ENCODE data around the gene MID1.

Gene MID1

DNA sequence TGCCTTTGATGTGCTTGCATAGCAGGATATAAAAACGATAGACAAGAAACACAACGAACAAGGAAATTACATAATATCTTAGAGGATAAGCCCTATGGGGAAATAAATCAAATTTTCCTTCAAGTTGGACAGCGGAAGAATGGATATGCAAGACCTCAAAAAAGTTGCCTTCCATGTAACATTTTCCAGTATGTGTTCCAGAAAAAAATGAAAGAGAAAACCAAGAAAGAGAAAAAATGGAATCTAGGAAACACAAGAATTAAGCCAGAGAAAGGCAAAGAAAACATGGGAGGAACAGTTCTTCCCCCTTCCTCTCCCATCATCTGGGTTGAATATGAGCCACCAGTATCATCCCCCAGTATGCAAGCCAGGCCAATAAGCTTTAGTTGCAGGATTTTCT is 34.6 kb upstream of the MID1 start:
- TF ChIP-seq, protein P1, sequence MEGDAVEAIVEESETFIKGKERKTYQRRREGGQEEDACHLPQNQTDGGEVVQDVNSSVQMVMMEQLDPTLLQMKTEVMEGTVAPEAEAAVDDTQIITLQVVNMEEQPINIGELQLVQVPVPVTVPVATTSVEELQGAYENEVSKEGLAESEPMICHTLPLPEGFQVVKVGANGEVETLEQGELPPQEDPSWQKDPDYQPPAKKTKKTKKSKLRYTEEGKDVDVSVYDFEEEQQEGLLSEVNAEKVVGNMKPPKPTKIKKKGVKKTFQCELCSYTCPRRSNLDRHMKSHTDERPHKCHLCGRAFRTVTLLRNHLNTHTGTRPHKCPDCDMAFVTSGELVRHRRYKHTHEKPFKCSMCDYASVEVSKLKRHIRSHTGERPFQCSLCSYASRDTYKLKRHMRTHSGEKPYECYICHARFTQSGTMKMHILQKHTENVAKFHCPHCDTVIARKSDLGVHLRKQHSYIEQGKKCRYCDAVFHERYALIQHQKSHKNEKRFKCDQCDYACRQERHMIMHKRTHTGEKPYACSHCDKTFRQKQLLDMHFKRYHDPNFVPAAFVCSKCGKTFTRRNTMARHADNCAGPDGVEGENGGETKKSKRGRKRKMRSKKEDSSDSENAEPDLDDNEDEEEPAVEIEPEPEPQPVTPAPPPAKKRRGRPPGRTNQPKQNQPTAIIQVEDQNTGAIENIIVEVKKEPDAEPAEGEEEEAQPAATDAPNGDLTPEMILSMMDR (conservative IDR thresholded peaks at IDR 0.05; ENCODE audit: control insufficient read depth, insufficient read depth, low read depth, low read length) = no peak
- H3K4me3 ChIP-seq (ENCODE audit: control insufficient read depth, low read depth, low read length) = no peak overlapping the region
- DNase-seq (ENCODE audit: low read depth) = no peak

DNA sequence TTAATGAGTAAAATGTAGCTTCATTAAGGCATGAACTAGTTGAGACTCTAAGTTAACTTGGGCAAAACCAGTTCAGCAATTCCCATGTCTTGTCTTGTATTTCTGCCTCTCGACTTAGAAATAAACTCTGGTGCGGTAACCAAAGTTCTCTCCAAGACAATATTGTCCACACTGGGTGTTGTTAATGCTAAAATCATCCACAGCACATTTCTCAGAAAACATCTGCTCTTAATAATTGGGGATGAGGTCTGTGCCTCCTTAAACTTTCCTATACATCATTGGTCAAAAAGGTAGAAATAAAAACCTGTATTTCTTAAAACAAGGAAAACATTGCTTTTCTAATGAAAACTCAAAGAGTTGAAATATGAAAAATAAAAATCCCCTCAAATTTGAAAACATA is 32.9 kb upstream of the MID1 start:
- DNase-seq (ENCODE audit: low read depth) = no peak
- H3K4me3 ChIP-seq (ENCODE audit: control insufficient read depth, low read depth, low read length) = no peak overlapping the region
- TF ChIP-seq, protein P1 (conservative IDR thresholded peaks at IDR 0.05; ENCODE audit: control insufficient read depth, insufficient read depth, low read depth, low read length) = no peak

DNA sequence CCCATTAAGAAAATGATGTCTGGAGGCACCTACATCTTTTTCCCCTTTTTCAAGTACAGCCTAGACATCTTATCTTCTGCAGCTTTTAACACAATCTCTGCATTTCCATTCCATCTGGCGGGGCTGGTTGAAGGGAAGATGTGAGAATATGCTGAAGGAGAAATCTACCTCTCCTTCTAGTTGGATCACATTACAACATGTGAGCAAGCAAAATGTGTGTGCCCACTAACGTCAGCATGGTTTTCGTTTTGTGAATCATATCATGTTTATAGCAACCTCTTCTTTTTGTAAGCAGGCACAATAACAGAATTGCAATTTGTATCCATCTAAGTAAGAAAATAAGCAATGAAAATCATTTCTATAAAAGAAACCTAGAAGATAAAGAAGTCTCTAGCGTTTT is 28.9 kb upstream of the MID1 start:
- H3K4me3 ChIP-seq (ENCODE audit: control insufficient read depth, low read depth, low read length) = no peak overlapping the region
- TF ChIP-seq, protein P1 (conservative IDR thresholded peaks at IDR 0.05; ENCODE audit: control insufficient read depth, insufficient read depth, low read depth, low read length) = no peak
- DNase-seq (ENCODE audit: low read depth) = peak; percentile 78

- H3K4me3 ChIP-seq (ENCODE audit: control insufficient read depth, low read depth, low read length) = no peak overlapping the region
- TF ChIP-seq, protein P1 (conservative IDR thresholded peaks at IDR 0.05; ENCODE audit: control insufficient read depth, insufficient read depth, low read depth, low read length) = no peak
- peak; percentile 90 for DNase-seq (ENCODE audit: low read depth)
Observed at GRCh38 chrX:10648614-10649013, 28.2 kb upstream of the MID1 start.

DNA sequence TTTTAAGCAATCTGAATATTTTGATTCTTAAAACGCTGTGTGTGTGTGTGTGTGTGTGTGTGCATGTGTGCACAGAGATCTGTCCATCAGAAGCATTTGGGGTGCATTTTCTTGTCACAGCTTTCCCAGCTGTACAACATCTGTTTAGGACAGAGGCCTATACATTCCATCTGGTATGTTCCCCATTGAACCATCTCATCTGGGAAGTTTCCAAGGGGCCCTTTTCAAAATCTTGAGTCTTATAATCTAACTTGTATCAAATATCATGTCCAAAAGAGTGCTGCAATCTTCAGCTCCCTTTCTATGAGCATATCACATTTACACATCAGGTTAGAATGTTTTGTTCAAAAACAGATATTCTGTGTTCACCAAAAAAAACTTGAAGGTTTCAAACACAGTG is 16.5 kb upstream of the MID1 start:
- DNase-seq (ENCODE audit: low read depth) = no peak
- no peak overlapping the region for H3K4me3 ChIP-seq (ENCODE audit: control insufficient read depth, low read depth, low read length)
- TF ChIP-seq, protein P1 (conservative IDR thresholded peaks at IDR 0.05; ENCODE audit: control insufficient read depth, insufficient read depth, low read depth, low read length) = no peak

- DNase-seq (ENCODE audit: low read depth) = peak; percentile 74
Observed at GRCh38 chrX:10636337-10636736, 16.0 kb upstream of the MID1 start.

More at GRCh38 chrX:10636337-10636736, 16.0 kb upstream of the MID1 start:
- TF ChIP-seq, protein P1 (conservative IDR thresholded peaks at IDR 0.05; ENCODE audit: control insufficient read depth, insufficient read depth, low read depth, low read length) = peak; percentile 75
- H3K4me3 ChIP-seq (ENCODE audit: control insufficient read depth, low read depth, low read length) = no peak overlapping the region

Measured in fibroblast of mammary gland (primary cell).